ENCODE results near the gene GNB3. TPM values are rescaled to one million over a fixed set of nuclear protein-coding genes. Genes with fewer than 3 reads are reported as not detected.
A peak's percentile ranks its signal among the peaks of the same experiment; 100 is the strongest.

The GNB3 gene
- total and polyA plus RNA-seq, 2 of the 4 experiments (the other 2 are of a cell fraction) = 0.72 to 20.5 TPM

DNA sequence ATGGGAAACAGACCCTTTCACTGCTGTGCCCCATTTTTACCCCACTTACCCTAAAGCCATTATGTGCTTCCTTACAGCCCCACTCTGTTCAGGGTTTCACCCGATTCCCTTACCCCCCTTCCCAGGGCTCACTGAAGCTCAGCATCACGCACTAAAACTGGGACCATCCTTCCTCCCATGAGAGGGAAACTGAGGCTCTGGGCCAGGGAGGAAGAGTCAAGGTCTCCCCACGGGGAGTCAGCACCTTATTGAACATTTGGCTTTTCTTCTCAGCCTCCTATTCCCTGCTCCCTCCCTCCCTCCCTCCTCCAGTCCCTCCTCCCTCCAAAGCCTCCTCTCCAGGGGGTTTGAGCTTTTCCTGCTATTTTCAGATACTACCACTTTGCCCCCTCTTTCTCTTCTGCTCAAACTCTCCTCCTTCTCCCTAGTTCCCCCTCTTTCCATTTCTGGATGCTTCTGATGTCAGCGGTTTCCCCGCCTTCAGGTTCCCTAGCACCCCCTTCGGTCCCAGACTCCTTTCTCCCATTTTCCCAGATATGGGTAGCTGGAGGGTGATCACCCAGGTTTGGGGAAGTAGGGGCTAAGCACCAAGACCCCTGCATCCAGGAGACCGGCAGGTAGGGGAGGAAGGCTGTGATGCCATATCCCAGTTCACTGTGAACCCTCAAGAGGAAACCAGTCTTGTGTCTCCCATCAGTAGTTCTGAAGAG, 18.1 kb upstream of the GNB3 start:
- no peak overlapping the region for H2BK20ac ChIP-seq (ENCODE audit: low read depth, low read length)
- H3K14ac ChIP-seq (replicated peaks; ENCODE audit: low read depth, low read length) = no peak overlapping the region
- H4K91ac ChIP-seq (ENCODE audit: insufficient read depth, low read depth, low read length) = peak overlapping the region; percentile 1; the same call in 1 of the 2 replicates
- DNase-seq (no peak), ATAC-seq (ENCODE audit: low read depth) (no peak)
- WGBS, 2 experiments (ENCODE audit: extremely low coverage in 2 of 2, insufficient read length in 1 of 2) = no CpG with 5 or more reads among the region's 7 CpGs
- H3K18ac ChIP-seq (ENCODE audit: low read depth, low read length) = no peak overlapping the region
- H3K9me1 ChIP-seq (ENCODE audit: insufficient read depth, low read length) = peaks cover 5% of the 10 kb centered on the region
- no peak overlapping the region for H3K23ac ChIP-seq (ENCODE audit: low read depth, low read length)
- ChIA-PET POLR2A (ENCODE audit: unreplicated experiment) (interaction anchor here (0.7 to 1.1 kb wide), 2 partner anchors 56 to 69 kb away, joined by 3 to 5 read pairs; partner anchors contain the start of gene MLF2), CTCF (no interaction called here)
- H4K8ac ChIP-seq (ENCODE audit: low read depth in 2 of 2, low read length in 2 of 2) = no peak overlapping the region
- no peak overlapping the region for H3K27ac ChIP-seq (ENCODE audit: insufficient read depth, low read length)
- dilution Hi-C loops (cut with HindIII; ENCODE audit: low sequenced_read_pairs, unreplicated experiment) = no loop called here
- no peaks in the 10 kb centered on the region for H3K9me3 ChIP-seq (ENCODE audit: control insufficient read depth, insufficient read depth, low read length)
- no peak overlapping the region for H2BK5ac ChIP-seq (ENCODE audit: low read depth, low read length, poor library complexity, severe bottlenecking)
- intact Hi-C loops (cut with micrococcal nuclease) = no loop called here
- peak overlapping the region; percentile 94 for H2AK9ac ChIP-seq (replicated peaks; ENCODE audit: low read depth, low read length, poor library complexity)
- no peak overlapping the region for H2BK120ac ChIP-seq (ENCODE audit: low read depth, low read length)
- peaks cover 0 to 26% of the 10 kb centered on the region in 2 experiments; a peak in 2 of 4 replicates for H3K79me1 ChIP-seq (ENCODE audit: low read depth in 1 of 2, low read length in 2 of 2)
- peaks cover 2% of the 10 kb centered on the region; the same call in 1 of the 2 replicates for H3K27me3 ChIP-seq (ENCODE audit: control insufficient read depth, insufficient read depth, low read length)
- H3K4me2 ChIP-seq (ENCODE audit: low read depth, low read length) = peak overlapping the region; percentile 86; the same call in 1 of the 2 replicates
- H2AFZ ChIP-seq (replicated peaks; ENCODE audit: low read length, poor library complexity) = no peak overlapping the region
- in situ Hi-C loops (cut with MboI; ENCODE audit: low sequenced_read_pairs) = loop anchor here (10.0 kb wide), 1 partner anchor 208 kb away; no protein-coding TSS in a partner anchor
- peaks cover 3% of the 10 kb centered on the region for H3K36me3 ChIP-seq (ENCODE audit: control insufficient read depth, insufficient read depth, low read length)
- H4K5ac ChIP-seq (ENCODE audit: low read depth, low read length) = no peak overlapping the region
- no peak overlapping the region for H3K4me3 ChIP-seq (ENCODE audit: insufficient read depth, low read depth, low read length)
- H4K20me1 ChIP-seq (ENCODE audit: insufficient read depth, low read length) = no peaks in the 10 kb centered on the region
- peaks cover 18% of the 10 kb centered on the region for H3K4me1 ChIP-seq (ENCODE audit: control insufficient read depth, insufficient read depth, low read length)
- no peak overlapping the region for H3K56ac ChIP-seq (ENCODE audit: extremely low read depth, insufficient read depth, low read length)
- H3K4ac ChIP-seq (ENCODE audit: low read depth, low read length) = no peak overlapping the region
- H2AK5ac ChIP-seq (ENCODE audit: low read depth, low read length) = peak overlapping the region; percentile 28
- no peak for TF ChIP-seq FOS (IDR thresholded peaks at IDR 0.05; ENCODE audit: low read depth, low read length)
- H3K9ac ChIP-seq (ENCODE audit: low read depth, low read length) = no peak overlapping the region
- no TSS peak for BruUV-seq (replicated peaks)
- no peak overlapping the region for H2BK15ac ChIP-seq (ENCODE audit: low read depth, low read length)
